Measurements from ENCODE around the gene PTP4A2. TPM values are rescaled to one million over a fixed set of nuclear protein-coding genes. Genes with fewer than 3 reads are reported as not detected.
"Not testable (repeated sequence)": the region's sequence is repeated elsewhere in the genome, so short reads cannot be mapped to it uniquely, and the experiment has no call there.

Gene PTP4A2
- total and polyA plus RNA-seq, 4 experiments from 2014 or later = 254 to 529 (median 339) TPM

DNA sequence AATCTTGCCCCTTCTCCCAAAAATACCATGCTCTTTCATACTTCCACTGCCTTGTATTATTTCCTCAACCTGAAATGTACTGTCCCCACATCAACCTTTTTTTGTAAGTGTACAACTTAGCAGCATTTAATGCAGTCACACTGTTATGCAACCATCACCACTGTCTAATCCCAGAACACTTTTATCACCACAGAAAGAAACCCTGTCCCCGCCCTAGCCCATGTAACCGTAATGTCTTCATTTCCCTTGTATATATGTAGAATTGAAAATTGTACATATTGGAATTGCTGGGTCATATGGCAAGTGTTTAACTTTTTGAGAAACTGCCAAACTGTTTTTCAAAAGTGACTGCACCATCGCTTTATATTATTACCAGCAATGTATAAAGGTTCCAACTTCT is 37.4 kb downstream of the PTP4A2 start:
- H3K27ac Mint-ChIP-seq = no peak overlapping the region
- DNase-seq = no peak
- POLR2A ChIA-PET (ENCODE audit: partially characterized antibody) = interaction anchor here (1.2 kb wide), 1 partner anchor 12 kb away, joined by 3 read pairs; no protein-coding TSS in a partner anchor

GRCh38 chr1:31897526-31898100 is 40.6 kb downstream of the PTP4A2 start:
- peaks cover 0 to 5% (median 0%) of the 10 kb centered on the region in 8 donors for H3K9me3 Mint-ChIP-seq
- H3K4me3 ChIP-seq (ENCODE audit: low read length in 2 of 2) = no peak overlapping the region
- H3K27me3 ChIP-seq (ENCODE audit: insufficient read depth, low read length) = no peaks in the 10 kb centered on the region
- H3K9me3 ChIP-seq (ENCODE audit: control insufficient read depth in 1 of 2, low read length in 2 of 2) = no peaks in the 10 kb centered on the region
- ChIA-PET POLR2A (ENCODE audit: partially characterized antibody) (no interaction called here), CTCF (ENCODE audit: partially characterized antibody) (no interaction called here)
- H3K27ac ChIP-seq (ENCODE audit: low read depth, low read length) = no peak overlapping the region
- no peak overlapping the region for H3K4me3 Mint-ChIP-seq
- intact Hi-C loops (cut with micrococcal nuclease) = no loop called here
- H3K27me3 Mint-ChIP-seq = no peaks in the 10 kb centered on the region
- no peaks in the 10 kb centered on the region for H3K4me1 ChIP-seq (ENCODE audit: insufficient read depth, low read length)
- no peak for DNase-seq
- peaks cover 0 to 4% of the 10 kb centered on the region in 2 donors for H3K36me3 Mint-ChIP-seq
- no peak overlapping the region for H3K27ac Mint-ChIP-seq
- no peaks in the 10 kb centered on the region for H3K36me3 ChIP-seq (ENCODE audit: insufficient read depth, low read length)
- peaks cover 3 to 11% (median 9%) of the 10 kb centered on the region in 4 donors for H3K4me1 Mint-ChIP-seq

More for the DNA sequence above, 37.4 kb downstream of the PTP4A2 start:
- intact Hi-C loops (cut with micrococcal nuclease) = no loop called here
- Mint-ChIP-seq H3K27me3 (no peaks in the 10 kb centered on the region), H3K9me3 (peaks cover 0 to 5% (median 0%) of the 10 kb centered on the region in 8 donors), H3K36me3 (peaks cover 2 to 8% of the 10 kb centered on the region in 2 donors), H3K4me3 (no peak overlapping the region), H3K4me1 (peaks cover 4 to 19% (median 13%) of the 10 kb centered on the region in 4 donors)
- Histone ChIP-seq H3K27me3 (ENCODE audit: insufficient read depth, low read length) (no peaks in the 10 kb centered on the region), H3K27ac (ENCODE audit: low read depth, low read length) (no peak overlapping the region), H3K4me3 (ENCODE audit: low read length in 2 of 2) (no peak overlapping the region), H3K4me1 (ENCODE audit: insufficient read depth, low read length) (no peaks in the 10 kb centered on the region), H3K36me3 (ENCODE audit: insufficient read depth, low read length) (no peaks in the 10 kb centered on the region), H3K9me3 (ENCODE audit: control insufficient read depth in 1 of 2, low read length in 2 of 2) (no peaks in the 10 kb centered on the region)
- CTCF ChIA-PET (ENCODE audit: partially characterized antibody) = interaction anchor here (1.4 kb wide), 1 partner anchor 63 kb away, joined by 7 read pairs; no protein-coding TSS in a partner anchor

DNA sequence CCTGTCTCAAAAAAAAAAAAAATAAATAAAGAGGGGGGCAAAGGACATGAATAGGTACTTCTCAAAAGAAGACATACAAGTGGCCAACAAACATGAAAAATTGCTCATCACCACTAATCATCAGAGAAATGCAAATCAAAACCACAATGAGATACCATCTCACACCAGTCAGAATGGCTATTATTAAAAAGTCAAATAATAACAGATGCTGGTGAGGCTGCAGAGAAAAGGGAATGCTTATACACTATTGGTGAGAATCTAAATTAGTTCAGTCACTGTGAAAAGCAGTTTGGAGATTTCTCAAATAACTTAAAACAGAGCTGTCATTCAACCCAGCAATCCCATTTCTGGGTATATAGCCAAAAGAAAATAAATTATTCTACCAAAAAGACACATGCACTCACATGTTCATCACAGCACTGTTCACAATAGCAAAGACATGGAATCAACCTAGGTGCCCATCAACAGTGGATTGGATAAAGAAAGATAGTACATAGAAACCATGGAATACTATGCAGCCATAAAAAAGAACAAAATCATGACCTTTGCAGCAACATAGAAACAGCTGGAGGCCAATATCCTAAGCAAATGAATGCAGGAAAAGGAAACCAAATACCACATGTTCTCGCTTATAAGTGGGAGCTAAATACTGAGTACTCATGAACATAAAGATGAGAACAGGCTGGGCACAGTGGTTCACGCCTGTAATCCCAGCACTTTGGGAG is 42.5 kb downstream of the PTP4A2 start:
- H3K36me3 ChIP-seq (ENCODE audit: insufficient read depth, low read length); H3K9me3 ChIP-seq (ENCODE audit: control insufficient read depth in 1 of 2, low read length in 2 of 2); H3K36me3 Mint-ChIP-seq; H3K9me3 Mint-ChIP-seq; intact Hi-C loops (cut with micrococcal nuclease); DNase-seq; H3K4me3 Mint-ChIP-seq; H3K27ac Mint-ChIP-seq; H3K4me1 ChIP-seq (ENCODE audit: insufficient read depth, low read length); H3K27ac ChIP-seq (ENCODE audit: low read depth, low read length); H3K4me3 ChIP-seq (ENCODE audit: low read length in 2 of 2); H3K27me3 ChIP-seq (ENCODE audit: insufficient read depth, low read length); H3K27me3 Mint-ChIP-seq; CTCF ChIA-PET (ENCODE audit: partially characterized antibody): not testable (repeated sequence)
- POLR2A ChIA-PET (ENCODE audit: partially characterized antibody) = interaction anchor here (1.2 kb wide), 1 partner anchor 47 kb away, joined by 4 read pairs; no protein-coding TSS in a partner anchor
- peaks cover 2 to 11% (median 6%) of the 10 kb centered on the region in 4 donors for H3K4me1 Mint-ChIP-seq

- Histone ChIP-seq H3K27me3 (ENCODE audit: insufficient read depth, low read length) (no peaks in the 10 kb centered on the region), H3K4me3 (ENCODE audit: low read length in 2 of 2) (no peak overlapping the region), H3K9me3 (ENCODE audit: control insufficient read depth in 1 of 2, low read length in 2 of 2) (no peaks in the 10 kb centered on the region), H3K36me3 (ENCODE audit: insufficient read depth, low read length) (no peaks in the 10 kb centered on the region), H3K4me1 (ENCODE audit: insufficient read depth, low read length) (peaks cover 17% of the 10 kb centered on the region), H3K27ac (ENCODE audit: low read depth, low read length) (no peak overlapping the region)
- peaks cover 13 to 27% (median 21%) of the 10 kb centered on the region in 4 donors for H3K4me1 Mint-ChIP-seq
- DNase-seq = no peak
- peaks cover 0 to 4% of the 10 kb centered on the region in 2 donors for H3K36me3 Mint-ChIP-seq
- H3K4me3 Mint-ChIP-seq = no peak overlapping the region
- CTCF ChIA-PET (ENCODE audit: partially characterized antibody) = no interaction called here
- peak overlapping the region in 3 of 7 donors; percentile 54 to 94 (median 88) for H3K27ac Mint-ChIP-seq
- intact Hi-C loops (cut with micrococcal nuclease) = no loop called here
- POLR2A ChIA-PET (ENCODE audit: partially characterized antibody) = interaction anchor here (0.8 to 5.0 kb wide), 3 partner anchors 48 to 62 kb away, joined by 3 to 32 read pairs (median 5); partner anchors contain the start of gene PTP4A2
- H3K9me3 Mint-ChIP-seq = no peaks in the 10 kb centered on the region
- no peaks in the 10 kb centered on the region for H3K27me3 Mint-ChIP-seq
These were observed 46.9 kb downstream of the PTP4A2 start for GRCh38 chr1:31891280-31891679.

DNA sequence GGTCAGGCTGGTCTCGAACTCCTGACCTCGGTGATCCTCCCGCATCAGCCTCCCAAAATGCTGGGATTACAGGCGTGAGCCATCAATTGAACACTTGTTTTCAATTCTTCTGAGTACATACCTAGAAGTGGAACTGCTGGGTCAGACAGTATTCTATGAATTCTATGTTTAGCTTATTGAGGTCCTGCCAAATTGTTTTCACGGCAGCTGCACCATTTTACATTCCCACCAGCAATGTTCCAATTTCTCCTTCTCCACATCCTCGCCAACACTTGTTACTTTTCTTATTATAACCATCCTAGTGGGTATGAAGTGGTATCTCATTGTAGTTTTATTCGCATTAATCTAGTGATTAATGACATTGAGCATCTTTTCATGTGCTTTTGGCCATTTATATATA is 49.9 kb downstream of the PTP4A2 start:
- intact Hi-C loops (cut with micrococcal nuclease) = loop anchor here (2.0 kb wide), 1 partner anchor 51 kb away; the partner anchor contains the start of gene PTP4A2
- DNase-seq = no peak
- CTCF ChIA-PET (ENCODE audit: partially characterized antibody) = interaction anchor here (0.7 to 2.1 kb wide), 5 partner anchors 11 to 76 kb away, joined by 3 to 9 read pairs (median 6); no protein-coding TSS in a partner anchor

GRCh38 chr1:31886866-31887265 is 51.3 kb downstream of the PTP4A2 start:
- Mint-ChIP-seq H3K27me3 (no peaks in the 10 kb centered on the region), H3K9me3 (no peaks in the 10 kb centered on the region), H3K4me3 (no peak overlapping the region), H3K4me1 (peaks cover 13 to 27% (median 20%) of the 10 kb centered on the region in 4 donors), H3K36me3 (no peaks in the 10 kb centered on the region), H3K27ac (no peak overlapping the region)
- no peak overlapping the region for H3K4me3 ChIP-seq (ENCODE audit: low read length in 2 of 2)
- intact Hi-C loops (cut with micrococcal nuclease) = no loop called here
- no peaks in the 10 kb centered on the region for H3K9me3 ChIP-seq (ENCODE audit: control insufficient read depth in 1 of 2, low read length in 2 of 2)
- DNase-seq = no peak
- H3K27ac ChIP-seq (ENCODE audit: low read depth, low read length) = no peak overlapping the region
- H3K4me1 ChIP-seq (ENCODE audit: insufficient read depth, low read length) = peaks cover 17% of the 10 kb centered on the region
- H3K36me3 ChIP-seq (ENCODE audit: insufficient read depth, low read length) = no peaks in the 10 kb centered on the region
- POLR2A ChIA-PET (ENCODE audit: partially characterized antibody) = no interaction called here
- CTCF ChIA-PET (ENCODE audit: partially characterized antibody) = no interaction called here
- no peaks in the 10 kb centered on the region for H3K27me3 ChIP-seq (ENCODE audit: insufficient read depth, low read length)

More for the DNA sequence above, 49.9 kb downstream of the PTP4A2 start:
- Histone ChIP-seq H3K27ac (ENCODE audit: low read depth, low read length) (no peak overlapping the region), H3K27me3 (ENCODE audit: insufficient read depth, low read length) (no peaks in the 10 kb centered on the region), H3K4me3 (ENCODE audit: low read length in 2 of 2) (no peak overlapping the region), H3K9me3 (ENCODE audit: control insufficient read depth in 1 of 2, low read length in 2 of 2) (no peaks in the 10 kb centered on the region), H3K4me1 (ENCODE audit: insufficient read depth, low read length) (peaks cover 17% of the 10 kb centered on the region), H3K36me3 (ENCODE audit: insufficient read depth, low read length) (no peaks in the 10 kb centered on the region)
- Mint-ChIP-seq H3K4me1 (peaks cover 13 to 27% (median 20%) of the 10 kb centered on the region in 4 donors), H3K4me3 (no peak overlapping the region), H3K27ac (peak overlapping the region in 1 of 7 donors; percentile 94), H3K27me3 (no peaks in the 10 kb centered on the region), H3K36me3 (no peaks in the 10 kb centered on the region), H3K9me3 (no peaks in the 10 kb centered on the region)
- POLR2A ChIA-PET (ENCODE audit: partially characterized antibody) = interaction anchor here (1.3 to 5.0 kb wide), 6 partner anchors 8 to 61 kb away, joined by 4 to 32 read pairs (median 15); partner anchors contain the start of gene PTP4A2

DNA sequence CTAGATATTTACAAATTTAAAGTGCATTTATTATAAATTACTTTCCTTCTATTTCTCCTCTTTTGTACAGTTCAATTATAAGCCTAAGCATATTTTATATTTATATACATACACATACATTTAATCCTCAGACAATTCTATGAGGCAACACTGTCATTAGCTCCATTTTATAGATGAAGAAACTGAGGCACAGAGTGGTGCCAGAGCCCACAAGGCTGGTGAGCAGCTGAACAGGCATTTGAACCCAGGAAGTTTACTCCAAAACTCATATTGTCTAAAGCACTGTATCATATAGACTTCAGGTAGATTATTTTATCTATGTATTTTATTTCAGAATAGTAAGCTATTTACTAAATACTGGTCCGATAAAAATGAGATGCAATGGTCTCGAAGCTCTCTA is 52.3 kb downstream of the PTP4A2 start:
- Histone ChIP-seq H3K4me3 (ENCODE audit: low read length in 2 of 2) (no peak overlapping the region), H3K27me3 (ENCODE audit: insufficient read depth, low read length) (no peaks in the 10 kb centered on the region), H3K9me3 (ENCODE audit: control insufficient read depth in 1 of 2, low read length in 2 of 2) (no peaks in the 10 kb centered on the region), H3K27ac (ENCODE audit: low read depth, low read length) (no peak overlapping the region), H3K4me1 (ENCODE audit: insufficient read depth, low read length) (peaks cover 17% of the 10 kb centered on the region), H3K36me3 (ENCODE audit: insufficient read depth, low read length) (no peaks in the 10 kb centered on the region)
- peaks cover 11 to 22% (median 15%) of the 10 kb centered on the region in 4 donors for H3K4me1 Mint-ChIP-seq
- CTCF ChIA-PET (ENCODE audit: partially characterized antibody) = interaction anchor here (1.1 kb wide), 1 partner anchor 78 kb away, joined by 3 read pairs; no protein-coding TSS in a partner anchor
- intact Hi-C loops (cut with micrococcal nuclease) = no loop called here
- POLR2A ChIA-PET (ENCODE audit: partially characterized antibody) = interaction anchor here (0.5 to 0.6 kb wide), 3 partner anchors 14 to 59 kb away, joined by 3 to 4 read pairs (median 4); no protein-coding TSS in a partner anchor
- H3K27me3 Mint-ChIP-seq = no peaks in the 10 kb centered on the region
- H3K9me3 Mint-ChIP-seq = no peaks in the 10 kb centered on the region
- H3K4me3 Mint-ChIP-seq = no peak overlapping the region
- no peak overlapping the region for H3K27ac Mint-ChIP-seq
- H3K36me3 Mint-ChIP-seq = no peaks in the 10 kb centered on the region
- no peak for DNase-seq
